HFFc6 (cell line): ENCODE measurements around the gene HNMT. TPM values are rescaled to one million over a fixed set of nuclear protein-coding genes. Genes with fewer than 3 reads are reported as not detected.
"Not testable (repeated sequence)": the region's sequence is repeated elsewhere in the genome, so short reads cannot be mapped to it uniquely, and the experiment has no call there.

Source experiments
- DNase-seq: peaks from one replicate; pipeline ENCODE4 v3.0.0-alpha.2; 2018
- H3K27ac Mint-ChIP-seq: 2 replicates; pipeline ENCODE4 v1.8.0; 2020; ENCODE audit warnings: mild to moderate bottlenecking, mixed read lengths
- H3K27me3 Mint-ChIP-seq: 2 replicates; pipeline ENCODE4 v1.8.0; 2021; ENCODE audit warnings: mild to moderate bottlenecking, moderate library complexity, mixed read lengths; ENCODE audit not compliant: insufficient read depth
- H3K36me3 Mint-ChIP-seq: 2 replicates; pipeline ENCODE4 v1.8.0; 2021; ENCODE audit warnings: low read depth, mixed read lengths
- H3K4me1 Mint-ChIP-seq: 2 replicates; pipeline ENCODE4 v1.8.0; 2020; ENCODE audit warnings: low read depth, mixed read lengths
- H3K4me3 Mint-ChIP-seq: 2 replicates; pipeline ENCODE4 v1.8.0; 2020; ENCODE audit warnings: mild to moderate bottlenecking, moderate library complexity, mixed read lengths
- H3K9me3 Mint-ChIP-seq: 2 replicates; pipeline ENCODE4 v1.8.0; 2020; ENCODE audit warnings: mild to moderate bottlenecking, mixed read lengths
- CTCF ChIP-seq: fragments of 200-600 bp; sonication (generic); IDR thresholded peaks from 2 replicates; pipeline ENCODE4 v1.5.0; 2021; ENCODE audit warnings: antibody characterized with exemption, mild to moderate bottlenecking
- total RNA-seq, 6 experiments: library from RNA; stranded (reverse); fragmentation: NEBNext Ultra II Directional; extraction: Animal tissue kit (Norgen Biotek cat#: 25700); gene quantifications; 2 replicates in 1 of 6; 3 replicates in 5 of 6; pipeline ENCODE4 v1.2.3, GENCODE V29; 2021

Gene HNMT
- total RNA-seq, 6 experiments from 2014 or later, result 0.36 to 1.2 (median 0.63) TPM

GRCh38 chr2:138035608-138036217, 71.4 kb downstream of the HNMT start:
- Mint-ChIP-seq H3K4me3 (no peak overlapping the region), H3K9me3 (peaks cover 4% of the 10 kb centered on the region; the same call in 1 of the 2 replicates), H3K36me3 (no peaks in the 10 kb centered on the region), H3K4me1 (no peaks in the 10 kb centered on the region; the same call in 1 of the 2 replicates), H3K27me3 (no peaks in the 10 kb centered on the region), H3K27ac (no peak overlapping the region; the same call in 1 of the 2 replicates)
- no peak for DNase-seq
- TF ChIP-seq CTCF, result no peak

- H3K4me3 Mint-ChIP-seq, result no peak overlapping the region
- H3K4me1 Mint-ChIP-seq, result no peaks in the 10 kb centered on the region; the same call in 1 of the 2 replicates
- H3K9me3 Mint-ChIP-seq, result peaks cover 4% of the 10 kb centered on the region; the same call in 1 of the 2 replicates
- DNase-seq, result no peak
- no peak for TF ChIP-seq CTCF
- no peaks in the 10 kb centered on the region for H3K27me3 Mint-ChIP-seq
- no peaks in the 10 kb centered on the region for H3K36me3 Mint-ChIP-seq
- H3K27ac Mint-ChIP-seq, result no peak overlapping the region
Observed at GRCh38 chr2:138036522-138036921, 72.2 kb downstream of the HNMT start.

- Mint-ChIP-seq H3K9me3 (peaks cover 4% of the 10 kb centered on the region; the same call in 1 of the 2 replicates), H3K27me3 (no peaks in the 10 kb centered on the region)
- TF ChIP-seq CTCF, result no peak
Observed at GRCh38 chr2:138037090-138037489, 72.8 kb downstream of the HNMT start.

GRCh38 chr2:138040616-138041015, 76.3 kb downstream of the HNMT start:
- H3K27ac Mint-ChIP-seq, result no peak overlapping the region
- no peak overlapping the region for H3K4me3 Mint-ChIP-seq
- DNase-seq, result no peak
- no peak for TF ChIP-seq CTCF
- no peaks in the 10 kb centered on the region for H3K36me3 Mint-ChIP-seq
- no peaks in the 10 kb centered on the region; the same call in 1 of the 2 replicates for H3K27me3 Mint-ChIP-seq
- H3K9me3 Mint-ChIP-seq, result peaks cover 16% of the 10 kb centered on the region
- no peaks in the 10 kb centered on the region; the same call in 1 of the 2 replicates for H3K4me1 Mint-ChIP-seq

More at GRCh38 chr2:138037090-138037489, 72.8 kb downstream of the HNMT start:
- no peak overlapping the region for H3K27ac Mint-ChIP-seq
- DNase-seq, result no peak
- H3K36me3 Mint-ChIP-seq, result no peaks in the 10 kb centered on the region
- no peak overlapping the region for H3K4me3 Mint-ChIP-seq
- no peaks in the 10 kb centered on the region; the same call in 1 of the 2 replicates for H3K4me1 Mint-ChIP-seq

- Mint-ChIP-seq H3K27me3 (no peaks in the 10 kb centered on the region; the same call in 1 of the 2 replicates), H3K9me3 (peaks cover 16% of the 10 kb centered on the region), H3K27ac (no peak overlapping the region), H3K36me3 (no peaks in the 10 kb centered on the region), H3K4me1 (no peaks in the 10 kb centered on the region), H3K4me3 (no peak overlapping the region)
- DNase-seq, result no peak
- no peak for TF ChIP-seq CTCF
Observed at GRCh38 chr2:138042311-138042710, 78.0 kb downstream of the HNMT start.

- H3K27ac Mint-ChIP-seq, H3K36me3 Mint-ChIP-seq, DNase-seq, H3K27me3 Mint-ChIP-seq, H3K4me1 Mint-ChIP-seq, H3K4me3 Mint-ChIP-seq: not testable (repeated sequence)
- peaks cover 16% of the 10 kb centered on the region for H3K9me3 Mint-ChIP-seq
Observed at GRCh38 chr2:138043588-138043987, 79.3 kb downstream of the HNMT start.
